GM12878 (cell line): ENCODE measurements around the gene MLF1. TPM values are rescaled to one million over a fixed set of nuclear protein-coding genes. Genes with fewer than 3 reads are reported as not detected.

ENCODE experiments used
- ATAC-seq: fragments of 200-7000 bp; cut with Tn5 transposase; 3 replicates; pipeline ENCODE4 v1.9.1; 2020; ENCODE audit warnings: mild to moderate bottlenecking, moderate library complexity
- BruUV-seq: library from RNA; stranded (reverse); fragments of 400-500 nt; replicated peaks from 2 replicates; lab custom pipeline; 2021; lab: Mats Ljungman, UMichigan
- CTCF ChIA-PET: fragments of 300-600 bp; sonication (Branson Sonifier 250); formaldehyde crosslinking; extraction: SDS; loops from one replicate; lab custom pipeline; 2021; ENCODE audit warnings: inconsistent platforms; lab: Yijun Ruan, JAX
- POLR2A ChIA-PET: fragments of 350-600 bp; formaldehyde crosslinking; extraction: SDS; loops from one replicate; lab custom pipeline; 2021; ENCODE audit warnings: inconsistent platforms; lab: Charles Lee
- RAD21 ChIA-PET: fragments of 300-600 bp; sonication (Branson Sonifier 250); formaldehyde crosslinking; loops from one replicate; lab custom pipeline; 2023; ENCODE audit warnings: antibody characterized with exemption; ENCODE audit not compliant: unreplicated experiment; lab: Charles Lee
- SMC1A ChIA-PET: fragments of 300-600 bp; sonication (Branson Sonifier 250); formaldehyde crosslinking; loops from one replicate; lab custom pipeline; 2023; ENCODE audit not compliant: unreplicated experiment, uncharacterized antibody; lab: Charles Lee
- DNase-seq: peaks from one replicate; pipeline ENCODE4 v3.0.0-alpha.2; 2011; ENCODE audit warnings: low read depth, low spot score
- FAIRE-seq: peaks from 3 replicates; lab custom pipeline; 2011; peaks lifted over from hg19 to GRCh38; lab: Jason Lieb, UNC
- H2AFZ ChIP-seq: 2 replicates; pipeline ENCODE4 v1.6.0; 2011; ENCODE audit warnings: low read depth, low read length, control low read depth; ENCODE audit not compliant: control insufficient read depth
- H3K27ac ChIP-seq: 2 replicates; pipeline ENCODE4 v1.5.1; 2011; ENCODE audit warnings: control low read depth; ENCODE audit not compliant: control insufficient read depth, insufficient read depth
- H3K27me3 ChIP-seq, 2 experiments: replicated peaks in 1 of 2; 2 replicates each; pipeline versions ENCODE4 v1.6.0 to v1.6.1; 2011; ENCODE audit warnings: low read length in 1 of 2; ENCODE audit not compliant: control insufficient read depth in 2 of 2, insufficient read depth in 2 of 2
- H3K36me3 ChIP-seq, 2 experiments: 2 replicates each; pipeline ENCODE4 v1.5.1; 2011; ENCODE audit warnings: low read length in 1 of 2; ENCODE audit not compliant: control insufficient read depth in 2 of 2, insufficient read depth in 2 of 2
- H3K4me1 ChIP-seq: 2 replicates; pipeline ENCODE4 v1.6.1; 2011; ENCODE audit warnings: mild to moderate bottlenecking, low read length, moderate library complexity, mixed read lengths; ENCODE audit not compliant: control insufficient read depth, insufficient read depth
- H3K4me2 ChIP-seq: 2 replicates; pipeline ENCODE4 v1.6.0; 2011; ENCODE audit warnings: control low read depth; ENCODE audit not compliant: control insufficient read depth, insufficient read depth
- H3K4me3 ChIP-seq: fragments of 200-600 bp; sonication (generic); 2 replicates; pipeline ENCODE4 v1.5.1; 2016
- H3K79me2 ChIP-seq: 2 replicates; pipeline ENCODE4 v1.6.0; 2011; ENCODE audit warnings: low read length; ENCODE audit not compliant: control insufficient read depth, insufficient read depth
- H3K9ac ChIP-seq: 2 replicates; pipeline ENCODE4 v1.8.0; 2011; ENCODE audit warnings: low read length, control low read depth, mixed read lengths; ENCODE audit not compliant: control insufficient read depth, insufficient read depth
- H3K9me3 ChIP-seq: replicated peaks from 3 replicates; pipeline ENCODE4 v1.5.1; 2011; ENCODE audit warnings: mild to moderate bottlenecking, low read length; ENCODE audit not compliant: control insufficient read depth, insufficient read depth
- H4K20me1 ChIP-seq: 2 replicates; pipeline ENCODE4 v1.6.0; 2011; ENCODE audit not compliant: control insufficient read depth, insufficient read depth
- BCL11A ChIP-seq: IDR thresholded peaks from 2 replicates; pipeline ENCODE4 v1.6.1; 2011; ENCODE audit warnings: low read depth, low read length
- CREB1 ChIP-seq: IDR thresholded peaks from 2 replicates; pipeline ENCODE4 v1.6.1; 2012; ENCODE audit warnings: low read depth, mild to moderate bottlenecking, inconsistent platforms
- ETV6 ChIP-seq, 2 experiments: fragments of 450-650 bp in 1 of 2; IDR thresholded peaks in 1 of 2; conservative IDR thresholded peaks in 1 of 2; 2 replicates each; pipeline ENCODE4 v1.6.1; 2014; ENCODE audit warnings: antibody characterized with exemption in 1 of 2, borderline replicate concordance in 1 of 2, low read depth in 1 of 2, mild to moderate bottlenecking in 1 of 2, moderate library complexity in 1 of 2
- JUNB ChIP-seq: IDR thresholded peaks from 2 replicates; pipeline ENCODE4 v1.6.1; 2016; ENCODE audit warnings: antibody characterized with exemption, mild to moderate bottlenecking
- JUND ChIP-seq: IDR thresholded peaks from 2 replicates; pipeline ENCODE4 v1.6.1; 2012; ENCODE audit warnings: low read depth, mild to moderate bottlenecking, low read length, improper control_type of control experiment, moderate library complexity
- MEF2A ChIP-seq: IDR thresholded peaks from 2 replicates; pipeline ENCODE4 v1.6.1; 2011; ENCODE audit warnings: low read depth, mild to moderate bottlenecking, low read length, moderate library complexity; ENCODE audit not compliant: insufficient read depth
- MYC ChIP-seq: IDR thresholded peaks from 2 replicates; pipeline ENCODE4 v1.6.1; 2011; ENCODE audit warnings: mild to moderate bottlenecking, low read length, moderate library complexity, inconsistent platforms; ENCODE audit not compliant: insufficient read depth, insufficient replicate concordance, insufficient read length, severe bottlenecking
- ZNF622 ChIP-seq: fragments of 450-650 bp; IDR thresholded peaks from 2 replicates; pipeline ENCODE4 v1.6.1; 2017; ENCODE audit warnings: mild to moderate bottlenecking, inconsistent platforms
- WGBS: methylation state at CpG from one replicate; pipeline ENCODE4 v1.1.6; 2016; ENCODE audit warnings: low lambda C conversion rate; ENCODE audit not compliant: insufficient replicate concordance, insufficient coverage; ENCODE audit errors: missing lambda C conversion rate; 5-methylcytosine and 5-hydroxymethylcytosine counted together
- in situ Hi-C: fragments of 300-500 bp; cut with MboI; formaldehyde crosslinking; loops from 9 replicates; pipeline ENCODE4 v1.14.3; 2018; ENCODE audit warnings: mixed read lengths
- intact Hi-C: fragments of 100-400 bp; cut with micrococcal nuclease; formaldehyde crosslinking; loops from one replicate; pipeline ENCODE4 v1.14.2; 2022; ENCODE audit not compliant: unreplicated experiment
- polyA plus RNA-seq, 11 experiments: library from polyadenylated mRNA; depleted of rRNA in 4 of 11; unstranded in 6 of 11; stranded (reverse) in 5 of 11; fragments of >200 nt; fragmentation: Nextera tagmentation in 4 of 11; fragmentation: Illumina TruSeq in 1 of 11; extraction: Ambion mirVana in 4 of 11; extraction: Trizol in 1 of 11; gene quantifications; 1 replicate in 1 of 11; 2 replicates in 10 of 11; pipeline versions ENCODE4 v1.2.1 to v1.2.3, GENCODE V29; 2011 to 2016; ENCODE audit warnings: inconsistent platforms in 2 of 11, missing spikeins in 2 of 11, low read depth in 1 of 11
- total RNA-seq, 4 experiments: library from RNA; depleted of rRNA in 3 of 4; stranded (reverse); fragments of >200 nt in 3 of 4; fragmentation: Illumina TruSeq in 1 of 4; extraction: Trizol in 1 of 4; gene quantifications; 2 replicates each; pipeline versions ENCODE4 v1.2.1 to v1.2.3, GENCODE V29; 2013 to 2021
- TF ChIP-seq, protein P1 (sequence below): fragments of 450-650 bp; formaldehyde crosslinking; IDR thresholded peaks from 2 replicates; pipeline ENCODE4 v1.4.0; 2020; ENCODE audit warnings: mild to moderate bottlenecking, moderate library complexity
- TF ChIP-seq, protein P2 (sequence below): fragments of 150-350 bp; IDR thresholded peaks from 2 replicates; pipeline ENCODE4 v1.6.1; 2016; ENCODE audit warnings: low read depth, low read length

The MLF1 gene
- total and polyA plus RNA-seq, 10 of the 15 experiments (the other 5 are each of a cell fraction or from before 2014, with no cell fraction given), result 0.19 to 0.69 (median 0.40) TPM; not detected in 2

DNA sequence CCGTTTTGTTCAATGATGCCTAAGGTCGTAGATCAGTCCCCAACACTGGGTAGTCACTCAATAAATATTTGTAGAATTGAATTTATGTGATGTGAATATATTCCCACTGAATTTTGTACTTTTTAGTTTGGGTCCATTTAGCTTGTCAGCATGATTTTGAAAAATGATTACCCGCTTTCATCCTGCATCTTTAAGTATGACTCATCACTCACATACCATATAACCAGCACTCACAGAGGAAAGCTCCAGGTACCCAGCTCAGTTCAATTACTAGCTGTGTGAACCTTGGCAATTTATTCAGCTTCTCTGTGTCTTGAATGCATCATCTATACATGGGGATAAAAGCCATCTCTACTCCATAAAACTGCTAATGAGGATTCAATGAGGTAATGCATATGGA is 2.2 kb upstream of the MLF1 start (continued):
- TF ChIP-seq, protein P1, sequence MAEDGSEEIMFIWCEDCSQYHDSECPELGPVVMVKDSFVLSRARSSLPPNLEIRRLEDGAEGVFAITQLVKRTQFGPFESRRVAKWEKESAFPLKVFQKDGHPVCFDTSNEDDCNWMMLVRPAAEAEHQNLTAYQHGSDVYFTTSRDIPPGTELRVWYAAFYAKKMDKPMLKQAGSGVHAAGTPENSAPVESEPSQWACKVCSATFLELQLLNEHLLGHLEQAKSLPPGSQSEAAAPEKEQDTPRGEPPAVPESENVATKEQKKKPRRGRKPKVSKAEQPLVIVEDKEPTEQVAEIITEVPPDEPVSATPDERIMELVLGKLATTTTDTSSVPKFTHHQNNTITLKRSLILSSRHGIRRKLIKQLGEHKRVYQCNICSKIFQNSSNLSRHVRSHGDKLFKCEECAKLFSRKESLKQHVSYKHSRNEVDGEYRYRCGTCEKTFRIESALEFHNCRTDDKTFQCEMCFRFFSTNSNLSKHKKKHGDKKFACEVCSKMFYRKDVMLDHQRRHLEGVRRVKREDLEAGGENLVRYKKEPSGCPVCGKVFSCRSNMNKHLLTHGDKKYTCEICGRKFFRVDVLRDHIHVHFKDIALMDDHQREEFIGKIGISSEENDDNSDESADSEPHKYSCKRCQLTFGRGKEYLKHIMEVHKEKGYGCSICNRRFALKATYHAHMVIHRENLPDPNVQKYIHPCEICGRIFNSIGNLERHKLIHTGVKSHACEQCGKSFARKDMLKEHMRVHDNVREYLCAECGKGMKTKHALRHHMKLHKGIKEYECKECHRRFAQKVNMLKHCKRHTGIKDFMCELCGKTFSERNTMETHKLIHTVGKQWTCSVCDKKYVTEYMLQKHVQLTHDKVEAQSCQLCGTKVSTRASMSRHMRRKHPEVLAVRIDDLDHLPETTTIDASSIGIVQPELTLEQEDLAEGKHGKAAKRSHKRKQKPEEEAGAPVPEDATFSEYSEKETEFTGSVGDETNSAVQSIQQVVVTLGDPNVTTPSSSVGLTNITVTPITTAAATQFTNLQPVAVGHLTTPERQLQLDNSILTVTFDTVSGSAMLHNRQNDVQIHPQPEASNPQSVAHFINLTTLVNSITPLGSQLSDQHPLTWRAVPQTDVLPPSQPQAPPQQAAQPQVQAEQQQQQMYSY (CRISPR knock-in tag), result no peak
- TF ChIP-seq MEF2A, result no peak
- no peak for TF ChIP-seq ZNF622
- no peak for TF ChIP-seq JUNB

DNA sequence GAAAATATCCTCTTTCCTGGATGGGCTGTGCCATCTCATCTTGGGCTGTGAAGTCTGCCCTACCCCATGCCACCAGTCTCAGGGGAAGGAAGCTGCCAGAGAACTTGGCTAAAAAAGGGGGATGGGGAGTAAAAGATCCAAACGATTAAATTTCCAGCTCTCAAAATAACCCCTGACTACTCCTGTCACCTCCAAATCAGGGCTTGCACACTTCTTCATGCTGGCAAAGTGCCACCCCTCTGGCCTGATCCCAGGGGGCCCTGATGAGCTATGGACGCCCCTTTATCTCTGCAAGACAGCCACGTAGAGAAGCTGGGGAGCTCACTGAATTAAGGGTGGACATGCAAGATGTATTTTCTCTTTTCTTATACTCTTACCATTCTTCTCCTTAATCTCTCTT is 1.2 kb upstream of the MLF1 start:
- Histone ChIP-seq H3K79me2 (no peaks in the 10 kb centered on the region), H3K9ac (no peak overlapping the region), H3K27ac (no peak overlapping the region), H3K9me3 (no peaks in the 10 kb centered on the region), H3K4me3 (no peak overlapping the region), H3K4me2 (no peak overlapping the region), H3K4me1 (no peaks in the 10 kb centered on the region), H3K36me3 (no peaks in the 10 kb centered on the region), H3K27me3 (0 out of 4 replicates have a peak, but pooled peaks cover 0 to 2% of the 10 kb centered on the region in 2 experiments), H2AFZ (no peak overlapping the region), H4K20me1 (no peaks in the 10 kb centered on the region)
- no TSS peak for BruUV-seq
- FAIRE-seq (no peak), ATAC-seq (no peak), DNase-seq (no peak)
- ChIA-PET SMC1A (interaction anchor here (3.0 kb wide), 1 partner anchor 14 kb away, joined by 10 read pairs; no protein-coding TSS in a partner anchor), RAD21 (no interaction called here), POLR2A (interaction anchor here (0.9 kb wide), 1 partner anchor 8 kb away, joined by 3 read pairs; no protein-coding TSS in a partner anchor), CTCF (interaction anchor here (1.3 to 2.1 kb wide), 3 partner anchors 10 to 75 kb away, joined by 4 to 13 read pairs (median 8); partner anchors contain the start of gene GFM1)
- WGBS, result 29% methylated on average over 3 of the region's 3 CpGs
- in situ Hi-C loops (no loop called here), intact Hi-C loops (no loop called here)
- TF ChIP-seq JUND, result no peak
- no peak for TF ChIP-seq BCL11A
- no peak for TF ChIP-seq MYC
- no peak for TF ChIP-seq CREB1
- TF ChIP-seq, protein P1 (CRISPR knock-in tag), result no peak
- no peak for TF ChIP-seq ETV6 (conservative IDR thresholded peaks at IDR 0.05 in 1 of 2, IDR thresholded peaks at IDR 0.05 in 1 of 2; ENCODE audit: borderline replicate concordance in 1 of 2, low read depth in 1 of 2)
- TF ChIP-seq, protein P2, sequence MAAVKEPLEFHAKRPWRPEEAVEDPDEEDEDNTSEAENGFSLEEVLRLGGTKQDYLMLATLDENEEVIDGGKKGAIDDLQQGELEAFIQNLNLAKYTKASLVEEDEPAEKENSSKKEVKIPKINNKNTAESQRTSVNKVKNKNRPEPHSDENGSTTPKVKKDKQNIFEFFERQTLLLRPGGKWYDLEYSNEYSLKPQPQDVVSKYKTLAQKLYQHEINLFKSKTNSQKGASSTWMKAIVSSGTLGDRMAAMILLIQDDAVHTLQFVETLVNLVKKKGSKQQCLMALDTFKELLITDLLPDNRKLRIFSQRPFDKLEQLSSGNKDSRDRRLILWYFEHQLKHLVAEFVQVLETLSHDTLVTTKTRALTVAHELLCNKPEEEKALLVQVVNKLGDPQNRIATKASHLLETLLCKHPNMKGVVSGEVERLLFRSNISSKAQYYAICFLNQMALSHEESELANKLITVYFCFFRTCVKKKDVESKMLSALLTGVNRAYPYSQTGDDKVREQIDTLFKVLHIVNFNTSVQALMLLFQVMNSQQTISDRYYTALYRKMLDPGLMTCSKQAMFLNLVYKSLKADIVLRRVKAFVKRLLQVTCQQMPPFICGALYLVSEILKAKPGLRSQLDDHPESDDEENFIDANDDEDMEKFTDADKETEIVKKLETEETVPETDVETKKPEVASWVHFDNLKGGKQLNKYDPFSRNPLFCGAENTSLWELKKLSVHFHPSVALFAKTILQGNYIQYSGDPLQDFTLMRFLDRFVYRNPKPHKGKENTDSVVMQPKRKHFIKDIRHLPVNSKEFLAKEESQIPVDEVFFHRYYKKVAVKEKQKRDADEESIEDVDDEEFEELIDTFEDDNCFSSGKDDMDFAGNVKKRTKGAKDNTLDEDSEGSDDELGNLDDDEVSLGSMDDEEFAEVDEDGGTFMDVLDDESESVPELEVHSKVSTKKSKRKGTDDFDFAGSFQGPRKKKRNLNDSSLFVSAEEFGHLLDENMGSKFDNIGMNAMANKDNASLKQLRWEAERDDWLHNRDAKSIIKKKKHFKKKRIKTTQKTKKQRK, result no peak
